H9 (cell line): ENCODE data around the gene CEP350. TPM values are rescaled to one million over a fixed set of nuclear protein-coding genes. Genes with fewer than 3 reads are reported as not detected.

Source experiments
- DNase-seq: peaks from one replicate; pipeline ENCODE4 v3.0.0-alpha.2; 2017
- H2AFZ ChIP-seq: one replicate; pipeline ENCODE4 v1.6.1; 2013; ENCODE audit warnings: mild to moderate bottlenecking, low read length, control low read depth, moderate library complexity
- H2AK5ac ChIP-seq: 2 replicates; pipeline ENCODE4 v1.6.1; 2013; ENCODE audit warnings: low read length, control low read depth, mixed read lengths; ENCODE audit not compliant: insufficient read length
- H2BK120ac ChIP-seq: one replicate; pipeline ENCODE4 v1.6.1; 2013; ENCODE audit warnings: low read depth, mild to moderate bottlenecking, low read length, control low read depth, inconsistent platforms; ENCODE audit not compliant: poor library complexity, severe bottlenecking
- H2BK12ac ChIP-seq: 2 replicates; pipeline ENCODE4 v1.6.1; 2013; ENCODE audit warnings: low read length, control low read depth, mixed read lengths, low read depth; ENCODE audit not compliant: insufficient read length
- H2BK15ac ChIP-seq: 2 replicates; pipeline ENCODE4 v1.6.1; 2013; ENCODE audit warnings: low read depth, low read length, control low read depth
- H2BK20ac ChIP-seq: one replicate; pipeline ENCODE4 v1.6.1; 2013; ENCODE audit warnings: low read depth, mild to moderate bottlenecking, low read length, control low read depth, inconsistent platforms; ENCODE audit not compliant: poor library complexity, severe bottlenecking
- H2BK5ac ChIP-seq: 2 replicates; pipeline ENCODE4 v1.6.1; 2013; ENCODE audit warnings: low read length, control low read depth, mixed read lengths; ENCODE audit not compliant: insufficient read length
- H3K14ac ChIP-seq: 2 replicates; pipeline ENCODE4 v1.6.1; 2013; ENCODE audit warnings: low read length, control low read depth; ENCODE audit not compliant: insufficient read depth
- H3K18ac ChIP-seq: 2 replicates; pipeline ENCODE4 v1.6.1; 2013; ENCODE audit warnings: low read depth, mild to moderate bottlenecking, mixed read lengths, low read length, control low read depth; ENCODE audit not compliant: insufficient read length
- H3K23ac ChIP-seq: 2 replicates; pipeline ENCODE4 v1.6.1; 2013; ENCODE audit warnings: low read length, control low read depth, mixed read lengths, low read depth; ENCODE audit not compliant: insufficient read length
- H3K23me2 ChIP-seq: 2 replicates; pipeline ENCODE4 v1.6.1; 2013; ENCODE audit warnings: low read depth, mild to moderate bottlenecking, mixed read lengths, low read length, control low read depth; ENCODE audit not compliant: insufficient read length, poor library complexity, severe bottlenecking
- H3K27ac ChIP-seq: 2 replicates; pipeline ENCODE4 v1.5.1; 2013; ENCODE audit warnings: low read length, control low read depth, mixed read lengths, low read depth; ENCODE audit not compliant: insufficient read length
- H3K27me3 ChIP-seq: 2 replicates; pipeline ENCODE4 v1.6.1; 2013; ENCODE audit warnings: low read length, control low read depth, inconsistent platforms; ENCODE audit not compliant: insufficient read depth
- H3K4ac ChIP-seq: 2 replicates; pipeline ENCODE4 v1.6.1; 2013; ENCODE audit warnings: low read depth, mild to moderate bottlenecking, control low read depth, inconsistent platforms, low read length, moderate library complexity
- H3K4me1 ChIP-seq: 2 replicates; pipeline ENCODE4 v1.6.1; 2013; ENCODE audit warnings: low read length, control low read depth, inconsistent platforms; ENCODE audit not compliant: insufficient read depth
- H3K4me2 ChIP-seq: 2 replicates; pipeline ENCODE4 v1.6.1; 2013; ENCODE audit warnings: low read length, control low read depth, mixed read lengths; ENCODE audit not compliant: insufficient read length, insufficient read depth
- H3K56ac ChIP-seq: 2 replicates; pipeline ENCODE4 v1.6.1; 2013; ENCODE audit warnings: low read depth, mild to moderate bottlenecking, mixed read lengths, low read length, control low read depth; ENCODE audit not compliant: insufficient read length
- H3K79me1 ChIP-seq: 2 replicates; pipeline ENCODE4 v1.6.1; 2013; ENCODE audit warnings: low read depth, mild to moderate bottlenecking, moderate library complexity, low read length, control low read depth, inconsistent platforms; ENCODE audit not compliant: insufficient read depth, poor library complexity, severe bottlenecking
- H3K79me2 ChIP-seq: 2 replicates; pipeline ENCODE4 v1.6.1; 2013; ENCODE audit warnings: low read length, control low read depth, inconsistent platforms; ENCODE audit not compliant: insufficient read depth
- H3K9ac ChIP-seq: 2 replicates; pipeline ENCODE4 v1.6.1; 2013; ENCODE audit warnings: low read length, control low read depth, mixed read lengths; ENCODE audit not compliant: insufficient read length; ENCODE audit errors: extremely low read depth
- H3K9me3 ChIP-seq: one replicate; pipeline ENCODE4 v1.6.1; 2013; ENCODE audit warnings: low read depth, low read length, inconsistent platforms; ENCODE audit not compliant: control insufficient read depth
- H3T11ph ChIP-seq: one replicate; pipeline ENCODE4 v1.6.1; 2013; ENCODE audit warnings: mild to moderate bottlenecking, low read length, control low read depth, inconsistent platforms
- H4K20me1 ChIP-seq: one replicate; pipeline ENCODE4 v1.6.1; 2013; ENCODE audit not compliant: control insufficient read depth, insufficient read length, insufficient read depth
- H4K5ac ChIP-seq: 2 replicates; pipeline ENCODE4 v1.6.1; 2013; ENCODE audit warnings: low read depth, mild to moderate bottlenecking, mixed read lengths, low read length, control low read depth; ENCODE audit not compliant: insufficient read length
- H4K8ac ChIP-seq: replicated peaks from 2 replicates; pipeline ENCODE4 v1.6.1; 2013; ENCODE audit warnings: low read length, control low read depth, mixed read lengths, low read depth; ENCODE audit not compliant: insufficient read length
- H4K91ac ChIP-seq: 2 replicates; pipeline ENCODE4 v1.6.1; 2013; ENCODE audit warnings: low read depth, mild to moderate bottlenecking, moderate library complexity, mixed read lengths, low read length, control low read depth; ENCODE audit not compliant: insufficient read length
- H3K27ac Mint-ChIP-seq, 3 experiments: 2 replicates in 2 of 3; 3 replicates in 1 of 3; pipeline ENCODE4 v1.8.0; 2020 to 2021; ENCODE audit warnings: mixed read lengths in 3 of 3, mild to moderate bottlenecking in 1 of 3, moderate library complexity in 1 of 3
- H3K27me3 Mint-ChIP-seq: 2 replicates; pipeline ENCODE4 v1.8.0; 2021; ENCODE audit warnings: low read depth, mild to moderate bottlenecking, moderate library complexity, mixed read lengths
- H3K36me3 Mint-ChIP-seq, 3 experiments: 2 replicates in 2 of 3; 3 replicates in 1 of 3; pipeline ENCODE4 v1.8.0; 2020 to 2021; ENCODE audit warnings: low read depth in 3 of 3, mixed read lengths in 3 of 3; ENCODE audit not compliant: insufficient read depth in 1 of 3
- H3K4me1 Mint-ChIP-seq, 2 experiments: 2 replicates each; pipeline ENCODE4 v1.8.0; 2020; ENCODE audit warnings: mixed read lengths in 2 of 2
- H3K4me3 Mint-ChIP-seq, 2 experiments: 2 replicates in 1 of 2; 3 replicates in 1 of 2; pipeline ENCODE4 v1.8.0; 2020 to 2021; ENCODE audit warnings: mild to moderate bottlenecking in 2 of 2, mixed read lengths in 2 of 2, moderate library complexity in 1 of 2
- H3K9me3 Mint-ChIP-seq, 2 experiments: 2 replicates in 1 of 2; 3 replicates in 1 of 2; pipeline ENCODE4 v1.8.0; 2020; ENCODE audit warnings: mild to moderate bottlenecking in 2 of 2, mixed read lengths in 2 of 2, moderate library complexity in 1 of 2
- WGBS: extraction: QIAGEN DNeasy Blood & Tissue Kit; methylation state at CpG from one replicate; pipeline ENCODE4 v1.1.7; 2013; ENCODE audit warnings: missing lambda C conversion rate, low lambda C conversion rate, mixed read lengths; ENCODE audit not compliant: insufficient read length; ENCODE audit errors: extremely low coverage; 5-methylcytosine and 5-hydroxymethylcytosine counted together
- total RNA-seq: library from RNA; stranded (reverse); gene quantifications from 2 replicates; pipeline ENCODE4 v1.2.1, GENCODE V29; 2021
- TF ChIP-seq, protein P1 (sequence below): fragments of 200-600 bp; sonication (generic); conservative IDR thresholded peaks from 3 replicates; pipeline ENCODE4 v1.8.0; 2021; ENCODE audit warnings: antibody characterized with exemption, mild to moderate bottlenecking

CEP350 gene
- total RNA-seq, 1 experiment from 2014 or later, result 39.2 TPM

DNA sequence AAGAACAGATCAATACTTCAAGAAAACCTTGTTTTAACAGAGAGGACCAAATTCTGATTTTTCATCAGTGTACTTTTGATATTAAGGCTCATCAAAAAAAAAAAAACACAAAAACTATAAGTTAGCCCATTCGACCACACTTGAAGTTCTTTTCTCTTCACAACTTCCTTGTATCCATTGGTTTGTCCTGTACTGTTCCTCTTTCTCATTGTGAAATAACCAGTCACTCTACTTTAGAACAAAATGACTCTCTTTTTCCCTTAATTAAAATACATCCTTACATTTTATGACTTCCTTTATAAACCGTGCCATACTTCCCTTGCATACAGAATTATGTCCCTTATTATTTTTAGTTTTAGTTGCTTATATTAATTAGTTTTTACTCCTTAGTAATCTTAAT lies 208.4 kb downstream of the CEP350 start:
- no peaks in the 10 kb centered on the region for H3K9me3 Mint-ChIP-seq

More for the DNA sequence above, 208.4 kb downstream of the CEP350 start:
- H3K27me3 ChIP-seq, result no peaks in the 10 kb centered on the region
- H3K79me2 ChIP-seq, result no peaks in the 10 kb centered on the region; the same call in 1 of the 2 replicates
- no peak overlapping the region for H3K9ac ChIP-seq
- H4K8ac ChIP-seq, result no peak overlapping the region
- H2AFZ ChIP-seq, result no peak overlapping the region
- Mint-ChIP-seq H3K36me3 (peaks cover 0 to 3% (median 2%) of the 10 kb centered on the region in 3 experiments; a peak in 3 of 7 replicates), H3K4me1 (peaks cover 59 to 63% of the 10 kb centered on the region in 2 experiments), H3K27ac (no peak overlapping the region), H3K4me3 (no peak overlapping the region), H3K27me3 (no peaks in the 10 kb centered on the region; the same call in 1 of the 2 replicates)
- no peak overlapping the region for H2AK5ac ChIP-seq
- DNase-seq, result no peak
- H3K9me3 ChIP-seq, result no peaks in the 10 kb centered on the region
- H2BK20ac ChIP-seq, result no peak overlapping the region
- WGBS, result 100% methylated on average over 1 of the region's 2 CpGs
- H3K27ac ChIP-seq, result no peak overlapping the region
- no peak overlapping the region for H3T11ph ChIP-seq
- H2BK12ac ChIP-seq, result no peak overlapping the region
- H3K4ac ChIP-seq, result no peak overlapping the region
- H2BK120ac ChIP-seq, result no peak overlapping the region
- no peak overlapping the region for H3K18ac ChIP-seq
- H3K4me2 ChIP-seq, result no peak overlapping the region
- no peaks in the 10 kb centered on the region for H3K23me2 ChIP-seq
- no peak overlapping the region for H3K23ac ChIP-seq
- peaks cover 5% of the 10 kb centered on the region for H3K4me1 ChIP-seq
- no peak overlapping the region for H4K5ac ChIP-seq
- no peak overlapping the region for H4K91ac ChIP-seq
- no peak overlapping the region for H3K14ac ChIP-seq
- H2BK15ac ChIP-seq, result no peak overlapping the region
- H3K79me1 ChIP-seq, result no peaks in the 10 kb centered on the region
- H4K20me1 ChIP-seq, result no peaks in the 10 kb centered on the region
- H3K56ac ChIP-seq, result no peak overlapping the region
- TF ChIP-seq, protein P1, sequence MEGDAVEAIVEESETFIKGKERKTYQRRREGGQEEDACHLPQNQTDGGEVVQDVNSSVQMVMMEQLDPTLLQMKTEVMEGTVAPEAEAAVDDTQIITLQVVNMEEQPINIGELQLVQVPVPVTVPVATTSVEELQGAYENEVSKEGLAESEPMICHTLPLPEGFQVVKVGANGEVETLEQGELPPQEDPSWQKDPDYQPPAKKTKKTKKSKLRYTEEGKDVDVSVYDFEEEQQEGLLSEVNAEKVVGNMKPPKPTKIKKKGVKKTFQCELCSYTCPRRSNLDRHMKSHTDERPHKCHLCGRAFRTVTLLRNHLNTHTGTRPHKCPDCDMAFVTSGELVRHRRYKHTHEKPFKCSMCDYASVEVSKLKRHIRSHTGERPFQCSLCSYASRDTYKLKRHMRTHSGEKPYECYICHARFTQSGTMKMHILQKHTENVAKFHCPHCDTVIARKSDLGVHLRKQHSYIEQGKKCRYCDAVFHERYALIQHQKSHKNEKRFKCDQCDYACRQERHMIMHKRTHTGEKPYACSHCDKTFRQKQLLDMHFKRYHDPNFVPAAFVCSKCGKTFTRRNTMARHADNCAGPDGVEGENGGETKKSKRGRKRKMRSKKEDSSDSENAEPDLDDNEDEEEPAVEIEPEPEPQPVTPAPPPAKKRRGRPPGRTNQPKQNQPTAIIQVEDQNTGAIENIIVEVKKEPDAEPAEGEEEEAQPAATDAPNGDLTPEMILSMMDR, result no peak
- H2BK5ac ChIP-seq, result no peak overlapping the region

Other genes starting within 250 kb of the CEP350 start
- gene FAM163A, start 211.5 kb upstream of the CEP350 start, total RNA-seq, result 0.44 and 0.46 TPM in 2 replicates
- gene TOR1AIP2, start 77.0 kb upstream of the CEP350 start, total RNA-seq, result 71.0 and 73.9 TPM in 2 replicates
- 25.2 and 25.5 TPM in 2 replicates for gene TOR1AIP1, start 72.5 kb upstream of the CEP350 start, total RNA-seq
- 76.5 and 79.2 TPM in 2 replicates for gene QSOX1, start 200.1 kb downstream of the CEP350 start, total RNA-seq